Type B pancreatic cell (in vitro differentiated cells): ENCODE measurements around the gene RASGRF2. TPM values are rescaled to one million over a fixed set of nuclear protein-coding genes. Genes with fewer than 3 reads are reported as not detected.

Source experiments
- DNase-seq: peaks from one replicate; pipeline ENCODE4 v3.0.0; 2021; ENCODE audit warnings: mixed read lengths; ENCODE audit not compliant: unreplicated experiment; ENCODE audit errors: extremely low spot score
- H3K27ac Mint-ChIP-seq: 2 replicates; pipeline ENCODE4 v1.8.0; 2021; ENCODE audit warnings: mild to moderate bottlenecking, mixed read lengths
- H3K27me3 Mint-ChIP-seq: 2 replicates; pipeline ENCODE4 v1.8.0; 2021; ENCODE audit warnings: mixed read lengths
- H3K36me3 Mint-ChIP-seq: 2 replicates; pipeline ENCODE4 v1.8.0; 2021; ENCODE audit warnings: mixed read lengths
- H3K4me1 Mint-ChIP-seq: one replicate; pipeline ENCODE4 v1.8.0; 2021; ENCODE audit warnings: mixed read lengths; ENCODE audit not compliant: unreplicated experiment
- H3K4me3 Mint-ChIP-seq: 2 replicates; pipeline ENCODE4 v1.8.0; 2021; ENCODE audit warnings: mild to moderate bottlenecking, mixed read lengths
- H3K9me3 Mint-ChIP-seq: 2 replicates; pipeline ENCODE4 v1.8.0; 2021; ENCODE audit warnings: mixed read lengths
- total RNA-seq: library from RNA; stranded (reverse); gene quantifications from 2 replicates; pipeline ENCODE4 v1.2.1, GENCODE V29; 2021; ENCODE audit warnings: low replicate concordance
- TF ChIP-seq, protein P1 (sequence below): fragments of 200-600 bp; sonication (generic); conservative IDR thresholded peaks from 2 replicates; pipeline ENCODE4 v1.5.0; 2021; ENCODE audit warnings: antibody characterized with exemption, mild to moderate bottlenecking

The RASGRF2 gene
- total RNA-seq, 1 donor from 2014 or later, result 2.1 TPM

DNA sequence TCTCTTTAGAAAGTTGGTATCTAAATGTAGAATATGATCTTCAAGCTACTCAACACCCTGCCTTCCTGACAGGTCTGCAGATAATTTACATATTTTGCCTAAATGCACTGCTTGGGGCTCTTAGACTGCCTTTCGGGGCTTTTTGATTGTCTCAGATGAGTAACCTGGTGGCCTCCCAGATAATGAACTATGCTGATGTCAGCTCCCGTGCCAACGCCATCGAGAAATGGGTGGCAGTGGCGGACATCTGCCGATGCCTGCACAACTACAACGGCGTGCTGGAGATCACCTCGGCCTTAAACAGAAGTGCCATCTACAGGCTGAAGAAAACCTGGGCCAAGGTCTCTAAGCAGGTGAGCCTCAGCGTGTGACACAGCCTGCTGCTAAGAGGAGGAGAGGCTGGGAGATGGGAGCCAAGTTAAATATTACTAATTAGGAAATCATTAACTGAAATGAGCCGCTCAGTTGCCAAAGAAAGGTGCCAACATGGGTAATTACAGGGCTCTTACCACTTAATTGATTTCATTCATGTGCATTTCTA, 252.1 kb downstream of the RASGRF2 start:
- no peak overlapping the region for H3K4me3 Mint-ChIP-seq
- H3K27me3 Mint-ChIP-seq, result peaks cover 3% of the 10 kb centered on the region
- TF ChIP-seq, protein P1, sequence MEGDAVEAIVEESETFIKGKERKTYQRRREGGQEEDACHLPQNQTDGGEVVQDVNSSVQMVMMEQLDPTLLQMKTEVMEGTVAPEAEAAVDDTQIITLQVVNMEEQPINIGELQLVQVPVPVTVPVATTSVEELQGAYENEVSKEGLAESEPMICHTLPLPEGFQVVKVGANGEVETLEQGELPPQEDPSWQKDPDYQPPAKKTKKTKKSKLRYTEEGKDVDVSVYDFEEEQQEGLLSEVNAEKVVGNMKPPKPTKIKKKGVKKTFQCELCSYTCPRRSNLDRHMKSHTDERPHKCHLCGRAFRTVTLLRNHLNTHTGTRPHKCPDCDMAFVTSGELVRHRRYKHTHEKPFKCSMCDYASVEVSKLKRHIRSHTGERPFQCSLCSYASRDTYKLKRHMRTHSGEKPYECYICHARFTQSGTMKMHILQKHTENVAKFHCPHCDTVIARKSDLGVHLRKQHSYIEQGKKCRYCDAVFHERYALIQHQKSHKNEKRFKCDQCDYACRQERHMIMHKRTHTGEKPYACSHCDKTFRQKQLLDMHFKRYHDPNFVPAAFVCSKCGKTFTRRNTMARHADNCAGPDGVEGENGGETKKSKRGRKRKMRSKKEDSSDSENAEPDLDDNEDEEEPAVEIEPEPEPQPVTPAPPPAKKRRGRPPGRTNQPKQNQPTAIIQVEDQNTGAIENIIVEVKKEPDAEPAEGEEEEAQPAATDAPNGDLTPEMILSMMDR, result no peak
- H3K9me3 Mint-ChIP-seq, result no peaks in the 10 kb centered on the region
- no peak for DNase-seq
- peaks cover 17% of the 10 kb centered on the region for H3K4me1 Mint-ChIP-seq
- H3K27ac Mint-ChIP-seq, result no peak overlapping the region
- H3K36me3 Mint-ChIP-seq, result no peaks in the 10 kb centered on the region

DNA sequence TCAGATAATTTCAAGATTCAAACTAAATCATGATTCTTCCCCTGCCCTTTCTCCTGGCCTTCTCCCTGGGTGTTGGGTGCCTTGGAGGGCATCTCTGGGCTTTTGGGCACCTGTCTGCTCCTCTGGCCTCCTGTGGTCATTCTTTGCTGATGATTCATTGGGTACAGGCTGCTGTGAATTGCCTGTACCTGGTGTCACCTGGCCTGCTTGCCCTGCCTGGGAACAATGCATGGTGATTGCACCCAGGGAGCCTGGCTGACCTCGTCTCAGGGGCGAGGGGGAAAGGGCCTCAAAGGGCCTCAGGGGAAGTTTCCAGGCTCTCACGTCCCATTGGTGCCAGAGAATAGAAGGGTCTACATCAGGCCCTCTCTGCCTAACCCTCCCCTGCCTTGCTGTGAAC, 252.9 kb downstream of the RASGRF2 start:
- Mint-ChIP-seq H3K4me1 (peaks cover 17% of the 10 kb centered on the region), H3K27ac (no peak overlapping the region)

DNA sequence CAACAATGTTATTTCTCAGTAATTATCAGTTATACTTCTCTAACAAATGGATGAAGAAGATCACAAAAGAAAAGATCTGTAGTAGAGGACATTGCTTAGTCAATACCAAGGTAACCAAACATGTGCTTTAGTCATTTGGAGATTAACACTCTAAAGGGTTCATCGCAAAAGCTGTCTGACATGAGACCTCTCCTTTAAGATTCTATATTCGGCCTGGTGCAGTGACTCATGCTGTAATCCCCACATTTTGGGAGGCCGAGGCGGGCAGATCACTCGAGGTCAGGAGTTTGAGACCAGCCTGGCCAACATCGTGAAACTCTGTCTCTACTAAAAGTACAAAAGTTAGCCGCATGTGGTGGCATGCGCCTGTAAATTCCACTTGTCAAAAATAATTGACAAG, 254.7 kb downstream of the RASGRF2 start:
- no peak for DNase-seq
- Mint-ChIP-seq H3K4me3 (no peak overlapping the region), H3K27ac (no peak overlapping the region), H3K36me3 (peaks cover 3% of the 10 kb centered on the region), H3K4me1 (peaks cover 17% of the 10 kb centered on the region), H3K9me3 (no peaks in the 10 kb centered on the region), H3K27me3 (no peaks in the 10 kb centered on the region)
- TF ChIP-seq, protein P1, result no peak

More for the DNA sequence above, 252.9 kb downstream of the RASGRF2 start:
- Mint-ChIP-seq H3K27me3 (peaks cover 3% of the 10 kb centered on the region), H3K36me3 (no peaks in the 10 kb centered on the region), H3K4me3 (no peak overlapping the region), H3K9me3 (no peaks in the 10 kb centered on the region)
- DNase-seq, result no peak
- TF ChIP-seq, protein P1, result no peak

DNA sequence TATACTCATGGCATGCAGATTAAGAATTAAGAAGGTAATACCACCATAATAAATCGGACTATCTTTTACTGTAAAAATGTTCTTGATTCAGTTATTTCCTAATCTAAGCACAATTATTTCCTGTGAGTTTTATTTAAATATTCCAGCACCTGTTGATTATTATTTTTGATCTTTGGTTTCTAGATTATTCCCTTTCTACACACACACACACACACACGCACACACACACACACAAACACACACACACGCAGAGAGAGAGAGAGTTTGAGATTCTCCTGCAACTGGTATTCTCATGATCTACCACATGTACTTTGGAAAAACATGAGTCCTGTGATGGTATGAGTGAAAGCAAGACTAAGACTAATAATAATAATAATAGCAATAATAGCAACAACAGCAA, 256.0 kb downstream of the RASGRF2 start:
- Mint-ChIP-seq H3K36me3 (peaks cover 3% of the 10 kb centered on the region), H3K4me1 (peaks cover 16% of the 10 kb centered on the region), H3K27me3 (no peaks in the 10 kb centered on the region), H3K9me3 (no peaks in the 10 kb centered on the region), H3K27ac (no peak overlapping the region), H3K4me3 (no peak overlapping the region)
- TF ChIP-seq, protein P1, result no peak
- no peak for DNase-seq

DNA sequence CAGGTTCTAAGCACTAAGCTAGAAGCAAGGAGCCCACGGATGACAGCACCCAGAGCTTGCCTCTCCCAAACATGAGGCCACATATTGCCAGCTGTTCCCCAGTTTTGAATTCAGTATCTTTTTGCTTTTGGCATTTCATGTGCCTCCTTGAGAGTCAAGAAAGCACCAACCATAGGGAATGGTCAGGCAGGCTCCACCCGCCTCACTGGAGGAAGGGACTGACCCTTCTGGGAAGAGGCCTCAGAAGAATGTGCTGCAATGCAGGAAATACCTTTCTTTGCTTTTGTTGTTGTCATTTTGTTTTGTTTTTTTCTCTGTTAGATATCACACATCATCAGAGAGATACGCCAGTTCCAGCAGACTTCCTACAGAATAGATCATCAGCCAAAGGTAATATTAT, 259.2 kb downstream of the RASGRF2 start:
- H3K36me3 Mint-ChIP-seq, result peaks cover 3% of the 10 kb centered on the region
- no peak for DNase-seq
- no peak overlapping the region for H3K27ac Mint-ChIP-seq
- TF ChIP-seq, protein P1, result no peak
- no peaks in the 10 kb centered on the region for H3K27me3 Mint-ChIP-seq
- no peak overlapping the region for H3K4me3 Mint-ChIP-seq
- H3K9me3 Mint-ChIP-seq, result no peaks in the 10 kb centered on the region
- H3K4me1 Mint-ChIP-seq, result no peaks in the 10 kb centered on the region

DNA sequence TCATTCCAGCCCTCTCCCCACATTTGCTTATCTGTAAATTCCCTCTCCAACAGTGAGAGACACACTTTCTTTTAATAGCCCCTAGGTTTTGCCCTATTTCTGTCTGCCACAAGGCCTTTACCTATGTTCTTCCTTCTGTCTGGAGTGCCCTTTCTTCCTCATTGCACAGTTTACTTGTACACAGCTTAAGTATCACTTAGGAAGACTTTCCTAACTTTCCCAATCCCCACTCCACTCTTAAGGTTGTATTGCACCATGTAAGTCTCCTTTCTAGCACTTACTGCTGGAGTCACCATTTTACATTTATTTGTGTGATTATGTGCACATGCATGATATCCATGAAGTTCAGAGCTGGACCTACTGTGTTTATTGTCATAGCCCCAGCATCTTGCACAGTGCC, 262.1 kb downstream of the RASGRF2 start:
- no peaks in the 10 kb centered on the region for H3K4me1 Mint-ChIP-seq
- H3K4me3 Mint-ChIP-seq, result no peak overlapping the region
- DNase-seq, result no peak
- TF ChIP-seq, protein P1, result no peak
- no peaks in the 10 kb centered on the region for H3K27me3 Mint-ChIP-seq
- no peak overlapping the region for H3K27ac Mint-ChIP-seq
- H3K36me3 Mint-ChIP-seq, result peaks cover 3% of the 10 kb centered on the region
- no peaks in the 10 kb centered on the region for H3K9me3 Mint-ChIP-seq
